Fibroblast of the aortic adventitia (primary cell): ENCODE measurements around the gene CYBC1. TPM values are rescaled to one million over a fixed set of nuclear protein-coding genes. Genes with fewer than 3 reads are reported as not detected.
"Not testable (repeated sequence)": the region's sequence is repeated elsewhere in the genome, so short reads cannot be mapped to it uniquely, and the experiment has no call there.

Experiments
- DNase-seq: peaks from one replicate; pipeline ENCODE4 v3.0.0-alpha.2; 2010; ENCODE audit warnings: low read depth
- H3K4me3 ChIP-seq: 2 replicates; pipeline ENCODE4 v1.5.1; 2011; ENCODE audit warnings: low read depth, mild to moderate bottlenecking, control low read depth, low read length, moderate library complexity
- CTCF ChIP-seq: IDR thresholded peaks from 2 replicates; pipeline ENCODE4 v1.5.1; 2011; ENCODE audit warnings: mild to moderate bottlenecking, low read length, control low read depth, inconsistent platforms; ENCODE audit not compliant: insufficient read depth
- total RNA-seq: library from RNA; depleted of rRNA; stranded (reverse); fragments of >200 nt; gene quantifications from 2 replicates; pipeline ENCODE4 v1.2.3, GENCODE V29; 2012; ENCODE audit warnings: low replicate concordance

The CYBC1 gene
- total RNA-seq, 1 donor = 46.4 TPM

GRCh38 chr17:82457929-82458178, 7.3 kb upstream of the CYBC1 start:
- peak overlapping the region; percentile 79 for H3K4me3 ChIP-seq
- DNase-seq = no peak
- TF ChIP-seq CTCF = no peak

- peak; percentile 22 for DNase-seq
- TF ChIP-seq CTCF = no peak
- H3K4me3 ChIP-seq = peak overlapping the region; percentile 79
Observed at GRCh38 chr17:82457073-82457928, 6.7 kb upstream of the CYBC1 start.

GRCh38 chr17:82453706-82454105, 3.2 kb upstream of the CYBC1 start:
- not testable (repeated sequence) for H3K4me3 ChIP-seq, DNase-seq

- H3K4me3 ChIP-seq, DNase-seq: not testable (repeated sequence)
Observed at GRCh38 chr17:82453151-82453550, 2.6 kb upstream of the CYBC1 start.

- TF ChIP-seq CTCF = no peak
- no peak for DNase-seq
- no peak overlapping the region for H3K4me3 ChIP-seq
Observed at GRCh38 chr17:82452162-82452561, 1.6 kb upstream of the CYBC1 start.

GRCh38 chr17:82449883-82450356, 632 bp downstream of the CYBC1 start:
- DNase-seq = no peak
- no peak for TF ChIP-seq CTCF
- peak overlapping the region; percentile 95 for H3K4me3 ChIP-seq

- no peak for DNase-seq
- TF ChIP-seq CTCF = no peak
- peak overlapping the region; percentile 95 for H3K4me3 ChIP-seq
Observed at GRCh38 chr17:82449131-82449882, 1.2 kb downstream of the CYBC1 start.
